CD4-positive, alpha-beta T cell treated with Interleukin-15 for 1 hour (primary cell): Measurements from ENCODE around the gene TEAD3.
"Not testable (repeated sequence)": the region's sequence is repeated elsewhere in the genome, so short reads cannot be mapped to it uniquely, and the experiment has no call there.

Source experiments
- DNase-seq: peaks from one replicate; pipeline ENCODE4 v3.0.0-alpha.2; 2020

Gene TEAD3

DNA sequence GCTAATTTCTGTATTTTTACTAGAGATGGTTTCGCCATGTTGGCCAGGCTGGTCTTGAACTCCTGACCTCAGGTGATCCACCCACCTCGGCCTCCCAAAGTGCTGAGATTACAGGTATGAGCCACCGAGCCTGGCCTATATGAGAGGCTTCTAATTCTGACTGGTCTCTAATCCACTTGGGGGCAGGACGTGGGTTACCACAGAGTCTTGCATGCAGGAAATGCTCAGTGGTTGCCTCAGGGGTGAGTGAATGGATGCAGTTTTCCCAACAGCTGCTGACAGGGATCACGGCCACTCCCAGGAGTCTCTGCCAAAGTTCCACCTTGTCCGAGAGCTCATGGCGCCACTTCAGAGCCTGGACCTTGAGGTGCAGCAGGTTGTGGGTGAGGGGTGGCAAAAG lies 51.2 kb downstream of the TEAD3 start:
- no peak for DNase-seq

DNA sequence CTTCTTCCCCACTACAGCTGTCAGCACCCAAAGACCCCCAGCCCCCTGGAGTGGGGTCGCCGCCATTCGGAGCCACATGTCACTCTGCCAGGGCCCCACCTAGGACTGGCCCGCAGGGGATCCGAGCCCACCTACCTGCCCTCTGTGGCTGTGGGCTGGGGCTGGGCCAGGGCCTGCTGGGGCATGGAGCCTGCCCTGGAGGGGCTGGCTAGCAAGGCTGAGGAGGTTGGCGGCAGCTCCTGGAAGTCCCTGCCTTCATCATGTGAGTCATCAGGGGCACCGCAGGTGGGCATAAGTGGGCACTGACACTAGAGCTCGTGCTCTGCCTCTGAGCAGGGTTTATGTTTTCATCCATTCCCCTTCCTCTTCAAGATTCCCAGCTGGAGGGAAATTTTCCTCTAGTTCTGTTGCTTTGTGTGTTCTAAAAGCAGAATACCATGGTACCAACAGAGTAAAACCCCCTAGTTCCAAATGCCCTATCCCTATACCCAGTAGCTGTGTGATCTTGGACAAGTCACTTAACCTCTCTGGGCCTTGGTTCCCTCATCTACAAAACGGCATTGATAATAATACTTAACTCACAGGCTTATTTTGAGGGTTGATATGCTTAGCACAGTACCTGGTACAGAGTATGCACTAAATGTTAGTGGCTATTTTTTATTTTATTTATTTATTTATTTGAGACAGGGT lies 53.4 kb downstream of the TEAD3 start:
- DNase-seq = no peak

GRCh38 chr6:35442693-35443092 lies 54.2 kb downstream of the TEAD3 start:
- DNase-seq = no peak

GRCh38 chr6:35441642-35442041 lies 55.2 kb downstream of the TEAD3 start:
- DNase-seq = no peak

DNA sequence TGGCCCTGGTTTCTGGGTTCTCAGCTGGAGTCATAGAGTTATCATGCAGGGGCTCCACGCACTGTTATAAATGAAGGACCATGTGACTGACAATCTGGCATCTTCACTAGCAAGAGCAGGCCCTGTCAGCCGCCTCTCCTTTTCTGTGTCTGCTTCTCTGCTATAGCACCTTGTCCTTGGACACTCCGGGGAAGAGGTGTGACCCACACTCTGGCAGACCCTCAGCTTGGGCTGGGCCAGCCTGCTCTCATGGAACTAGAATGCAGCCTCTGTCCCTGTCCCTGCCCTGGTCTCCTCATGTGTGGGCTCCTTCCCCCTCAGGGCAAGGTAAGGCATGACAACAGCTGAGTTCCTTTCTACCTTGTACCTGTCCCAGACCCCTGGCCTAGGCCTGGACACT lies 55.7 kb downstream of the TEAD3 start:
- DNase-seq = no peak

GRCh38 chr6:35439308-35439707 lies 57.6 kb downstream of the TEAD3 start:
- no peak for DNase-seq

GRCh38 chr6:35438378-35439065 lies 58.4 kb downstream of the TEAD3 start:
- not testable (repeated sequence) for DNase-seq

DNA sequence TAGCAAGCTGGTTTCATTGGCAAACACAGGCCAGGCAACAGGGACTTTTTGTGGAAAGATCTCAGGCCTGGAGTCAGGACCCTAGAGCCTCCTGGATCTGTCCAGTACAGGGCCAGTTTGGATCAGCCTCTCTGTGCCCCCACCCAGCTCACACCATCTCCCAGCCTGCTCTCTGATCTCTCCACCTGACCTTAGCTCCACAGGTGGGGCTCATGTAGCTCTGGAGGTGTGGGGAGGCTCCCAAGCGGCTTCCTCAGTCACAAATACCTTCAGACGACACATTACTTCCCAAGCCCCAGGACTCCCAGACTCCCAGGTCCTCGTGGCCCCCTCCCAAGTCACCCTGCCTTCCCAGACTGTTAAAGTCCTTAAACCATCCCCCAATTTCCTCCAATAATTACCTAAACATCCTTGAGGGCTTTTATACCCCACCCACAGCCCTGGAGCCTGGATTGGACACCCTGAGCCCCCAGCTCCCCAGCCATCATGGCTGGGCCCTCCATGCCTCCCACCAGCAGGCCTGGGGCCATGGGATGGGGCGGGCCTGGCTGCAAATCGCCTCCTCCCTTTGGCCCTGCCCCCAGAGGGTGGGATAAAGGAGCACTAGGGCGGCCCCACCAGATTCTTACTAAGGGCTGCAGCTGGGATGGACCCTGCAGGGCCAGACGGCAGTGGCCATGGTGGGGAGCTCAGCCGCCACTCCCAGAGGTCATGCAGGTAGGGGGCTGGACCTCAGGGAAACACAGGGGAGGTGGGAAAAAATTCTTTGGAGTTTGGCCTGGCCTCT lies 60.6 kb downstream of the TEAD3 start:
- DNase-seq = no peak

- DNase-seq = no peak
Observed at GRCh38 chr6:35435074-35435837, 61.6 kb downstream of the TEAD3 start.

GRCh38 chr6:35432702-35433101 lies 64.2 kb downstream of the TEAD3 start:
- DNase-seq = not testable (repeated sequence)

- DNase-seq = no peak
Observed at GRCh38 chr6:35432291-35432690, 64.6 kb downstream of the TEAD3 start.

GRCh38 chr6:35429463-35429862 lies 67.4 kb downstream of the TEAD3 start:
- DNase-seq = no peak

DNA sequence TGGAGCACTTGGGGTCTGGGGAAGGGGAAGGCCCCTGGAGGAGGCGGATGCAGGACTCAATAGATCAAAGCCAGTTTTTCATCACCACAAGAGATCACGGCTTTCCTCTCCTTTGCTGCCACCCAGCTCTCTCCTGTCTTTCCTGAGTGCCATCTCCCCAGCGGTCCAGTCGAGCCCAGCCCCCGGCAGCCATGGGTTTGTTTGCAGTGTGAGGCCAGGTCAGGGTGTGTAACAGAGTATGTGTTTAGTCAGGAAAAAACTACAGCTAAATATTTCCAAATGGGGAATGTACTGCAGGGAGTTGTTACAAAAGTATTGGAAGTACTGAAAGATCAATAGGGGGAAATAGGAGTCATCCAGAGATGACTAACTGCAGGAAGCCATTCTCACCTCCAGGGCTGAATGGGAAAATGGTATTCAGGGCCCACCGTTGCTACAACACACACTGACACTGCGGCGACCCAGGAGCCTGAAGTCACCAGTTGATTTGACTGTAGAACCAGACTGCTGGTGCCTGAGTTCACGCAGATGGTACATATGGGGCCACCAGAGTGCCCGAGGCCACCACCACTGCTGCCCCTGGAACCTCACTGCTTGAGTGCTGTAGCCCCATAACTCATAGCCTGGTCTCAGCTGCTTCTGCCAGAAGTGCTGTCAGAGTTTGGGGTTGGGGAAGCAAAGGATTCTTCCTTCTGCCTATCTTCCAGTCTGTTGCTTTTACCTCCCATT lies 68.3 kb downstream of the TEAD3 start:
- DNase-seq = no peak

DNA sequence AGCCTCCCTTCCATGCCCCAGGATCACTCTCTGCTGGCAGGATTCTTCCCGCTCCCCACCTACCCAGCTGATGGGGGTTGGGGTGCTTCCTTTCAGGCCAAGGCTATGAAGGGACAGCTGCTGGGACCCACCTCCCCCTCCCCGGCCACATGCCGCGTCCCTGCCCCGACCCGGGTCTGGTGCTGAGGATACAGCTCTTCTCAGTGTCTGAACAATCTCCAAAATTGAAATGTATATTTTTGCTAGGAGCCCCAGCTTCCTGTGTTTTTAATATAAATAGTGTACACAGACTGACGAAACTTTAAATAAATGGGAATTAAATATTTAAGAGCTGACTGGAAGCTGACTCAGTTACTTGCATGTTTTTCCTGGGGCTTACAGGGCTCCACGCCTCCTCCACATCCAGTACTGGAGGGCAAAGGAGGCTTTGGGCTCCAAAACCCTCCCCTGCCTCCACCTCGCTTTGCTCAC lies 69.0 kb downstream of the TEAD3 start:
- DNase-seq = no peak

DNA sequence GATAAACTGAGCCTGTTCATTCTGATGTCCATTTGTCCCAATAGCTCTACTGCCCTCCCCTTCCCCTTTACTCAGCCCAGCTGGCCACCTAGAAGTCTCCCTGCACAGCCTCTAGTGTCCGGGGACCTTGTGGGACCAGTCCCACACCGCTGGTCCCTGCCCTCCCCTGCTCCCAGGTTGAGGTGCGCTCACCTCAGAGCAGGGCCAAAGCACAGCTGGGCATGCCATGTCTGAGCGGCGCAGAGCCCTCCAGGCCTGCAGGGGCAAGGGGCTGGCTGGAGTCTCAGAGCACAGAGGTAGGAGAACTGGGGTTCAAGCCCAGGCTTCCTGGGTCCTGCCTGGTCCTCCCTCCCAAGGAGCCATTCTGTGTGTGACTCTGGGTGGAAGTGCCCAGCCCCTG lies 69.4 kb downstream of the TEAD3 start:
- DNase-seq = no peak

DNA sequence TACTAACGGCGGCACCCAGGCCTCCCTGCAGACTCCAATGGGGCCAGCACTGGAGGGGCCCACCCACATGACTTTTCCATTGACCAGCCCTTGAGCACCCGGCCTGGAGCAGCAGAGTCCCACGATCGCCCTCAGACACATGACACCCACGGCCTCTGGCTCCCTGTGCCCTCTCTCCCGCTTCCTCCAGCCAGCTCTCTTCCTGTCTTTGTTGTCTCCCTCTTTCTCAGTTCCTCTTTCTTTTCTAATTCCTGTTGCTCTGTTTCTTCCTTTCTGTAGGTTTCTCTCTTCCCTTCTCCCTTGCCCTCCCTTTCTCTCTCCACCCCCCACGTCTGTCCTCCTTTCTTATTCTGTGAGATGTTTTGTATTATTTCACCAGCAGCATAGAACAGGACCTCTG lies 70.8 kb downstream of the TEAD3 start:
- no peak for DNase-seq

GRCh38 chr6:35425284-35425683 lies 71.6 kb downstream of the TEAD3 start:
- DNase-seq = no peak
